ENCODE results near the gene ADAMTS2. TPM values are rescaled to one million over a fixed set of nuclear protein-coding genes. Genes with fewer than 3 reads are reported as not detected.

ADAMTS2 gene
- total RNA-seq, 2 experiments from 2014 or later, result not detected

DNA sequence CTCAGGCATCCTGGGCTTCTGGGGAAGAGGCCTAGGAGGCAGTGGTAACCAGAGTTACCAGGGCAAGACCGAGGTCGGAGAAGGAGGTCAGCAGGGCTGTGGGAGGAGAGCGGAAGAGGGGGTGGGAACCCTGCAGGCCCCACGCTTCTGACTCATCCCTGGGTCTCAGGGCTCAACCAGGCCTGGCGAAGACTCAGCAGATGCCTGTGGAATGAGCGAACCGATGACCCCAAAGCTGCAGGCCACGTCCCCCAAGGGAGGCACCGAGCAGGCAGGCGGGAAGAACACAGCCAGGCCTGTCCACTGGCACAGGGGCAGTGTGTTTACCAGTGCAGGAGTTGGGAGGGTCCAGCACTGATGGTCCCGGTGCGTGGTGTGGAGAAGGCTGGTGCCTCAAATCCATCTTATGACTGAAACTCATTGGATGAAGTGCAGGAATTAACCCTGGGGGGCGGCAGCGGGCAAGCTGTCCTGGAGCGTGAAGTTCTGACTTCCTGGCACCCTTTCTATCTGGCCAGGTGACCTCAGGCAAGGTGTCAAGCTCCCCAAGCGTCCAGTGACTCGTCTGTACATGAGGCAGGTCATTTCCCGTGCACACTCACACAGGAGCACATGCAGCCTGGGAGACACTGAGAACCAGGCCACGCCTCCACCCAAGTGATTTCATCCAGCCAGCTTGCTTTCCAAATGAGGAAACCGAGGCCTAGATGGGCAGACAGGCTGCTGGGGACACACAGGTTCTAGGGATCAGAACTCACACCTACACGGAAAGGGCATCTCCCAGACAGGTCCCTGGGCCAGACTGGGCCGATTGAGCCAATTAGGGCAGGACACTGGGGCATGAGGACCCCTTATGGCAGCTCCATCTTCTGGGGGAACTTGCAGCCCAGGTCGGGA lies 69.1 kb downstream of the ADAMTS2 start:
- Mint-ChIP-seq H3K27me3 (no peaks in the 10 kb centered on the region), H3K4me1 (ENCODE audit: low read depth) (peaks cover 7% of the 10 kb centered on the region), H3K27ac (no peak overlapping the region), H3K4me3 (no peak overlapping the region), H3K36me3 (ENCODE audit: low read depth) (no peaks in the 10 kb centered on the region), H3K9me3 (no peaks in the 10 kb centered on the region)
- no peaks in the 10 kb centered on the region for H3K36me3 ChIP-seq (ENCODE audit: insufficient read depth, low read length)
- no peak overlapping the region for H3K4me3 ChIP-seq (ENCODE audit: low read length)
- ATAC-seq (ENCODE audit: poor library complexity) (no peak), DNase-seq (no peak)
- peaks cover 0 to 7% of the 10 kb centered on the region in 2 experiments for H3K9me3 ChIP-seq (ENCODE audit: control insufficient read depth in 1 of 2, insufficient read depth in 1 of 2, low read length in 2 of 2)
- POLR2A ChIA-PET, result no interaction called here
- TF ChIP-seq, protein P1, sequence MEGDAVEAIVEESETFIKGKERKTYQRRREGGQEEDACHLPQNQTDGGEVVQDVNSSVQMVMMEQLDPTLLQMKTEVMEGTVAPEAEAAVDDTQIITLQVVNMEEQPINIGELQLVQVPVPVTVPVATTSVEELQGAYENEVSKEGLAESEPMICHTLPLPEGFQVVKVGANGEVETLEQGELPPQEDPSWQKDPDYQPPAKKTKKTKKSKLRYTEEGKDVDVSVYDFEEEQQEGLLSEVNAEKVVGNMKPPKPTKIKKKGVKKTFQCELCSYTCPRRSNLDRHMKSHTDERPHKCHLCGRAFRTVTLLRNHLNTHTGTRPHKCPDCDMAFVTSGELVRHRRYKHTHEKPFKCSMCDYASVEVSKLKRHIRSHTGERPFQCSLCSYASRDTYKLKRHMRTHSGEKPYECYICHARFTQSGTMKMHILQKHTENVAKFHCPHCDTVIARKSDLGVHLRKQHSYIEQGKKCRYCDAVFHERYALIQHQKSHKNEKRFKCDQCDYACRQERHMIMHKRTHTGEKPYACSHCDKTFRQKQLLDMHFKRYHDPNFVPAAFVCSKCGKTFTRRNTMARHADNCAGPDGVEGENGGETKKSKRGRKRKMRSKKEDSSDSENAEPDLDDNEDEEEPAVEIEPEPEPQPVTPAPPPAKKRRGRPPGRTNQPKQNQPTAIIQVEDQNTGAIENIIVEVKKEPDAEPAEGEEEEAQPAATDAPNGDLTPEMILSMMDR (IDR thresholded peaks at IDR 0.05), result no peak
- no peaks in the 10 kb centered on the region for H3K27me3 ChIP-seq (ENCODE audit: control insufficient read depth in 1 of 2, insufficient read depth in 2 of 2, low read length in 2 of 2)
- intact Hi-C loops (cut with DNase I, micrococcal nuclease), result no loop called here
- no peak overlapping the region for H3K27ac ChIP-seq (ENCODE audit: low read depth in 1 of 2, low read length in 2 of 2)
- H3K4me1 ChIP-seq (ENCODE audit: insufficient read depth, low read length), result no peaks in the 10 kb centered on the region
- CTCF ChIA-PET, result no interaction called here

DNA sequence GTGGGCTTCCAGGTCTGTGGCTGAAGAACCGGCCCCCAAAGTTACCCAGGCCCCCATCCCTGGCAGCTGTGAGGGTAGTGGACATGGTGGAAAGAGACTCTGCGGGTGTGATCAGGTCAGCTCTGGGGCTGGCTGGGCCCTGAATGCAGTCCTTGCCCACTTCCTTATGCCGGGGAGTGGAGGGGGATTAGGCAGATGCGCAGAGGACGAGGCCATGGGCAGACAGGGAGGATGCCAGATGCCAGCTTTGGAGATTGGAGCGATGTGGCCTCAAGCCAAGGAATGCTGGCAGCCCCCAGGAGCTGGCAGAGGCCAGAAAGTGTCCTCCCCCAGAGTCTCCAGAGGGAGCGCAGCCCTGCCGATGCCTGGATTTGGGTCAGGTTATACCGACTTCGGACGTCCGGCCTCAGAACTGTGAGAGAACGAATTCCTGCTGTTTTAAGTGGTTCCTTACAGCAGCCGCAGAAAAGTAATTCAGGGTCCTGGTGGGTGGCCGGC lies 69.8 kb downstream of the ADAMTS2 start:
- intact Hi-C loops (cut with DNase I, micrococcal nuclease), result no loop called here
- Mint-ChIP-seq H3K9me3 (no peaks in the 10 kb centered on the region), H3K36me3 (ENCODE audit: low read depth) (no peaks in the 10 kb centered on the region), H3K4me1 (ENCODE audit: low read depth) (peaks cover 7% of the 10 kb centered on the region), H3K27ac (no peak overlapping the region), H3K4me3 (no peak overlapping the region), H3K27me3 (no peaks in the 10 kb centered on the region)
- TF ChIP-seq, protein P1 (IDR thresholded peaks at IDR 0.05), result no peak
- Histone ChIP-seq H3K36me3 (ENCODE audit: insufficient read depth, low read length) (no peaks in the 10 kb centered on the region), H3K27me3 (ENCODE audit: control insufficient read depth in 1 of 2, insufficient read depth in 2 of 2, low read length in 2 of 2) (no peaks in the 10 kb centered on the region), H3K9me3 (ENCODE audit: control insufficient read depth in 1 of 2, insufficient read depth in 1 of 2, low read length in 2 of 2) (peaks cover 0 to 7% of the 10 kb centered on the region in 2 experiments), H3K27ac (ENCODE audit: low read depth in 1 of 2, low read length in 2 of 2) (no peak overlapping the region), H3K4me1 (ENCODE audit: insufficient read depth, low read length) (no peaks in the 10 kb centered on the region), H3K4me3 (ENCODE audit: low read length) (no peak overlapping the region)
- POLR2A ChIA-PET, result no interaction called here
- CTCF ChIA-PET, result no interaction called here
- no peak for ATAC-seq (ENCODE audit: poor library complexity)
- DNase-seq, result no peak

DNA sequence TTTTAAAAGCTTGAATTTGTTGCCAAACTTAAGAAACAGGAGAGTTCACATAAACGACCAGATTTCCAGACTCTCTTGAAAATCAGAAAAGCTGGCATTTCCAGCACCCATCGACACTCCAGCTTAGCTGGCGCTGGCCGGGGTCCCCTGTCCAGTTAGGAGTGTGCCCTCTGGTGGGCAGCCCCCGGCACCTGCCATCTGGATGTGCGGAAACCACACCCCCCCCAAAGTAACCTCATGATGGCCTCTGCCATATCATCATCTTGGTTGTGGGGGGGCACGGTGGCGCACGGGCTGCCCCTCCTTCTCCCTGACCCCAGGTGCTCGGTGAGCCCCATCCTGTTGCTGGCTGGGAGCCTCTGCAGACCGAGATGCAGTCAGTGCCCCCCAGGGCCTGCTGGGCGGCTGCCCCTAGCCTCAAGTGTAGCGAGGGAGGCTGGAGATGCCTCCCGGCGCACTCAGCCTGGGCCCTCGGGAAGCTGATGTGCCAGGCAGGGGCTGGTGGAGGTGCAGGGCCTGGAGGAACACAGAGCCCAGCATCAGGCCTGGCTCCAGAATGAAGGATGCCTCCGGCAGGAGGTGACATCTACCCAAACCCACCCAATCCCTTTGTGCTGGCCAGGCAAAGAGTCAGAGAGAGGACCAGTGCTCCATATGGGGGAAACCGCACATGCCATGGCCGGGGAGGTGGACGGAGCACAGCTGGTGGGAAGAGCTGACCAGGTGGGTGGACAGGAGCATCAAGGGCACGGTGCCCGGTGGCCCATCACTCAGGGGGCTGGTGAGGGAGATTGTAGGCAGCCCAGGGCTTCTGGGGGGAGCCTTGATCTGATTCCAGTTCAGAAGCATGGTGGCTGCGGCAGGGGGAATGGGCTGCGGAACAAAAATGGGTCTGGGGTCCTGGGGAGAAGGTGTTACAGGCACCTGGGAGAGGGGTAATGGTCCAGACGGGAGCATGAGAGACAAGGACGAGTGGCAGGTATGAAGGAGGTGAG lies 70.6 kb downstream of the ADAMTS2 start:
- Histone ChIP-seq H3K4me1 (ENCODE audit: insufficient read depth, low read length) (no peaks in the 10 kb centered on the region), H3K36me3 (ENCODE audit: insufficient read depth, low read length) (no peaks in the 10 kb centered on the region), H3K4me3 (ENCODE audit: low read length) (no peak overlapping the region), H3K27ac (ENCODE audit: low read depth in 1 of 2, low read length in 2 of 2) (no peak overlapping the region), H3K27me3 (ENCODE audit: control insufficient read depth in 1 of 2, insufficient read depth in 2 of 2, low read length in 2 of 2) (no peaks in the 10 kb centered on the region), H3K9me3 (ENCODE audit: control insufficient read depth in 1 of 2, insufficient read depth in 1 of 2, low read length in 2 of 2) (peaks cover 0 to 7% of the 10 kb centered on the region in 2 experiments)
- ATAC-seq (ENCODE audit: poor library complexity) (no peak), DNase-seq (no peak)
- Mint-ChIP-seq H3K9me3 (no peaks in the 10 kb centered on the region), H3K4me1 (ENCODE audit: low read depth) (peaks cover 7% of the 10 kb centered on the region), H3K27ac (no peak overlapping the region), H3K27me3 (no peaks in the 10 kb centered on the region), H3K4me3 (no peak overlapping the region), H3K36me3 (ENCODE audit: low read depth) (no peaks in the 10 kb centered on the region)
- POLR2A ChIA-PET, result no interaction called here
- intact Hi-C loops (cut with DNase I, micrococcal nuclease), result no loop called here
- CTCF ChIA-PET, result no interaction called here
- TF ChIP-seq, protein P1 (IDR thresholded peaks at IDR 0.05), result no peak
